Measurements from ENCODE around the gene PCF11. TPM values are rescaled to one million over a fixed set of nuclear protein-coding genes. Genes with fewer than 3 reads are reported as not detected.

Gene PCF11
- total RNA-seq, 2 donors from 2014 or later: 39.2 to 46.0 TPM

DNA sequence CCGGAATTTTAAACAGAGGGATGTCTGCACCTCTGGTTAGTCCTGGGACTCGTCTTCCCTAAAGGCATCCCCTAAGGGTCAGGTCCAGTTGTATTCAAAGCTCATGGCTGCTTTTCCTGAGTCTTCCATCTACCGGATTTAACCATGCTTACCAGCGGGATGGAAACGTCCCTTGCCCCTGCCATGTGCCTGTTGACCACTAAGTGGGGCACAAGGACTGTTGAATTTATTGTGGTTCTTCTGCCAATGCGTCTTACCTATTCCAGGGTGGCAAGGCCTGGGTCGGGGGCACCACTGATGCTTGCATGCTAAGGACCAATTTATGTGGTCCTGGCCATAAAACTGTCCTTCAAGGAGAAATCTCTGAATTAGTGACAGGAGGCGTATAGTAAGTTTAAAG lies 62.2 kb downstream of the PCF11 start:
- Histone ChIP-seq H3K9me3 (no peaks in the 10 kb centered on the region), H3K27ac (no peak overlapping the region), H3K27me3 (no peaks in the 10 kb centered on the region), H3K4me3 (no peak overlapping the region), H3K36me3 (no peaks in the 10 kb centered on the region), H3K9ac (ENCODE audit: low read depth in 2 of 2, low read length in 2 of 2) (no peak overlapping the region), H3K4me1 (no peaks in the 10 kb centered on the region)
- intact Hi-C loops (cut with DNase I): no loop called here
- no peak for DNase-seq
- TF ChIP-seq, protein P1, sequence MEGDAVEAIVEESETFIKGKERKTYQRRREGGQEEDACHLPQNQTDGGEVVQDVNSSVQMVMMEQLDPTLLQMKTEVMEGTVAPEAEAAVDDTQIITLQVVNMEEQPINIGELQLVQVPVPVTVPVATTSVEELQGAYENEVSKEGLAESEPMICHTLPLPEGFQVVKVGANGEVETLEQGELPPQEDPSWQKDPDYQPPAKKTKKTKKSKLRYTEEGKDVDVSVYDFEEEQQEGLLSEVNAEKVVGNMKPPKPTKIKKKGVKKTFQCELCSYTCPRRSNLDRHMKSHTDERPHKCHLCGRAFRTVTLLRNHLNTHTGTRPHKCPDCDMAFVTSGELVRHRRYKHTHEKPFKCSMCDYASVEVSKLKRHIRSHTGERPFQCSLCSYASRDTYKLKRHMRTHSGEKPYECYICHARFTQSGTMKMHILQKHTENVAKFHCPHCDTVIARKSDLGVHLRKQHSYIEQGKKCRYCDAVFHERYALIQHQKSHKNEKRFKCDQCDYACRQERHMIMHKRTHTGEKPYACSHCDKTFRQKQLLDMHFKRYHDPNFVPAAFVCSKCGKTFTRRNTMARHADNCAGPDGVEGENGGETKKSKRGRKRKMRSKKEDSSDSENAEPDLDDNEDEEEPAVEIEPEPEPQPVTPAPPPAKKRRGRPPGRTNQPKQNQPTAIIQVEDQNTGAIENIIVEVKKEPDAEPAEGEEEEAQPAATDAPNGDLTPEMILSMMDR (IDR thresholded peaks at IDR 0.05): no peak

DNA sequence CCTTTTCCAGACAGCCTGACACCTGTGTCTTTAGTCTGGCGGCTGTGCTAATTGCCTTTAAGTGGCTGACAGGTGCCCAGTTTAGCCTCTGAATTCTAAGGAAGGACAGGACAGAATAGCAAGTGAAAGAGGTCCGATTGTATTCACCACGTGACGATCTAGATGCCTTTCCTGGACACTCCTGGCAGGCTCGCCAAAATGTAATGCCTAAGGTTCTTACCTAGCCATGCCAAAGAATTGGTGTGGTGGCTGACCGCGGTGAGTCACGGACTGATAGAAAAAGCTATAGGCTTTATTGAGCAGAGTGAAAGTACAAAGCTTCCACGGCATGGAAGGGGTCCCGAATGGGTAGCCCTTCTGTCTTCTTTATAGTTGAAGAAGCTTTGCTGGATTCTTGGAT lies 63.3 kb downstream of the PCF11 start:
- no peak for DNase-seq
- Histone ChIP-seq H3K36me3 (no peaks in the 10 kb centered on the region), H3K9ac (ENCODE audit: low read depth in 2 of 2, low read length in 2 of 2) (no peak overlapping the region), H3K27ac (no peak overlapping the region), H3K27me3 (no peaks in the 10 kb centered on the region), H3K4me3 (no peak overlapping the region), H3K4me1 (no peaks in the 10 kb centered on the region), H3K9me3 (no peaks in the 10 kb centered on the region)
- TF ChIP-seq, protein P1 (IDR thresholded peaks at IDR 0.05): no peak
- intact Hi-C loops (cut with DNase I): no loop called here

DNA sequence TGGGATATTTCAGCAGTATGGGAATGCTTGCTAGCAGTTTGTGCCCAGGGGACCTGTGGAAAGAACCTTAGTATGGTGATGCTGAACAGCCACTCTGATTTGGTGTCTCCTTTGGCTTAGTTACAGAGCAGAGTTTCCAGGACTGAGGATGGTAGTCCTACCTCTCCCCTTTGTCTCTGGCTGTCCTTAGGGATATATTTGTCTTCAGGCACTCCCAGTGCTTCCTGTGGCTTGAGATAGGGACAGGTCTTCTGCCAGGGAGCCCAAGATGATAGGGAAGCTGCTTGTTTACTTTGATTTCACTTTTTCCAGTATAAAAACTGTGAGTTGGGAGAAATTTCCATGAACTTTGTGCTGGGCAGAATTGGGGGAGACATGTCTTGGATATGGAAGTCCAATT lies 64.8 kb downstream of the PCF11 start:
- Histone ChIP-seq H3K27me3 (no peaks in the 10 kb centered on the region), H3K9me3 (no peaks in the 10 kb centered on the region), H3K4me3 (no peak overlapping the region), H3K27ac (no peak overlapping the region), H3K36me3 (no peaks in the 10 kb centered on the region), H3K4me1 (no peaks in the 10 kb centered on the region), H3K9ac (ENCODE audit: low read depth in 2 of 2, low read length in 2 of 2) (no peak overlapping the region)
- intact Hi-C loops (cut with DNase I): no loop called here
- TF ChIP-seq, protein P1 (IDR thresholded peaks at IDR 0.05): no peak
- DNase-seq: no peak

DNA sequence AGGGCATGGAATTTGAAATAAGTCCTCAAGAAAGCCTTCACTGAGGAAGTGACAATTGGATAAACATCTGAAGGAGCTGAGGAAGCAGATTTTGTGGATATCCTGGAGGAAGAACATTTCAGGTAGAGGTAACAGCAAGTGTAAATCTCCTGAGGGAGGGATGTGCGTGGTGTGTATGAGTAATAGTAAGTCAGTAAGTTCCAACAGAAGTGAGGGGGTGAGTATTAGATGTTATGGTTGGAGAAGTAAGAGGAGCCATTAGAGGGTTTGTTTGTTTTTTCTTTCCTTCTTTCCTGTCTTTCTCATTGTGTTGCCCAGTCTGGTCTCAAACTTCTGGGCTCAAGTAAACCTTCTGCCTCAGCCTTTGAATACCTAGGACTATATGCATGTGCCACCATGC lies 65.6 kb downstream of the PCF11 start:
- no peak overlapping the region for H3K27ac ChIP-seq
- H3K4me3 ChIP-seq: no peak overlapping the region
- intact Hi-C loops (cut with DNase I): no loop called here
- no peaks in the 10 kb centered on the region for H3K4me1 ChIP-seq
- H3K9ac ChIP-seq (ENCODE audit: low read depth in 2 of 2, low read length in 2 of 2): no peak overlapping the region
- no peaks in the 10 kb centered on the region for H3K9me3 ChIP-seq
- H3K27me3 ChIP-seq: no peaks in the 10 kb centered on the region
- no peaks in the 10 kb centered on the region for H3K36me3 ChIP-seq
- no peak for DNase-seq
- TF ChIP-seq, protein P1 (IDR thresholded peaks at IDR 0.05): no peak

DNA sequence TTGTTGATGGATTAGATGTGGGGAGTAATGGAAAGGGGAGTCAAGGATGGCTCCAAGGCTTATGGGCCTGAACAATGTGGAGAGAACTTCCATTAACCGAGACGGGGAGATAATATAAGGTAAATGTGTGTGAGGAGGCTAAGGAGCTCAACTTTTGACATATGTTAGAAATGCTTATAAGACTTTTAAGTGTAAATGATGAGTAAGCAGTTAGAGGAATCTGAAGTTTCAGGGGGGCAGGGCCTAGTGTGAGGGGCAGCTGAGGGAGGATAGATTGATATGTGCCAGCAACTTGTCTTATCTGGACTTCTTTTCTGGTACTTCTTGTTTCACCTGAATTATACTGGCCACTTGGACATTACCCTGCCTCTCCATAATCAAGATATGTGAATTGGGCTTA lies 66.5 kb downstream of the PCF11 start:
- H3K27me3 ChIP-seq: no peaks in the 10 kb centered on the region
- H3K4me1 ChIP-seq: no peaks in the 10 kb centered on the region
- TF ChIP-seq, protein P1 (IDR thresholded peaks at IDR 0.05): no peak
- H3K27ac ChIP-seq: no peak overlapping the region
- H3K36me3 ChIP-seq: no peaks in the 10 kb centered on the region
- no peaks in the 10 kb centered on the region for H3K9me3 ChIP-seq
- no peak overlapping the region for H3K4me3 ChIP-seq
- intact Hi-C loops (cut with DNase I): no loop called here
- no peak overlapping the region for H3K9ac ChIP-seq (ENCODE audit: low read depth in 2 of 2, low read length in 2 of 2)
- no peak for DNase-seq

DNA sequence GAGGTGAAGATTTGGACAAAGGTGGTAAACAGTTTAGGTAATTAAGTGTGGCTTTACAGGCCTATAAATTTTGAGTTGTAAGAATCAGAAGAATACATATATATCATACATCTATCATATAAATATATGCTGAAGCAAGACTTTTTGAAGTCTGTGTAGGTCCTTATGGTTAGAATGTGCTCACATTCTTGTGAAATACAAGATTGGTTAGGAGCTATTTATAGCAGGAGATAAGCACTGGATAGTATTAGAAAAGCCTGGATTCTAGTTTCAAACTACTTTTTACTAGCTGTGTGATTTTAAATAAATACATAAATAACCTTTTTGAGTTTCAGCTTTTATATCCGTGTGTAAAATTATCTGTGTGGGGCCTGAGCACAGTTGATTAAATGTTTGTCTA lies 78.9 kb downstream of the PCF11 start:
- H3K36me3 ChIP-seq: no peaks in the 10 kb centered on the region
- H3K4me1 ChIP-seq: no peaks in the 10 kb centered on the region
- H3K27me3 ChIP-seq: no peaks in the 10 kb centered on the region
- no peak overlapping the region for H3K27ac ChIP-seq
- no peaks in the 10 kb centered on the region for H3K9me3 ChIP-seq
- no peak overlapping the region for H3K9ac ChIP-seq (ENCODE audit: low read depth in 2 of 2, low read length in 2 of 2)
- no peak for DNase-seq
- H3K4me3 ChIP-seq: no peak overlapping the region
- intact Hi-C loops (cut with DNase I): no loop called here
- TF ChIP-seq, protein P1 (IDR thresholded peaks at IDR 0.05): no peak
